ENCODE results near the gene FTCD.
"Not testable (repeated sequence)": the region's sequence is repeated elsewhere in the genome, so short reads cannot be mapped to it uniquely, and the experiment has no call there.

Gene FTCD

DNA sequence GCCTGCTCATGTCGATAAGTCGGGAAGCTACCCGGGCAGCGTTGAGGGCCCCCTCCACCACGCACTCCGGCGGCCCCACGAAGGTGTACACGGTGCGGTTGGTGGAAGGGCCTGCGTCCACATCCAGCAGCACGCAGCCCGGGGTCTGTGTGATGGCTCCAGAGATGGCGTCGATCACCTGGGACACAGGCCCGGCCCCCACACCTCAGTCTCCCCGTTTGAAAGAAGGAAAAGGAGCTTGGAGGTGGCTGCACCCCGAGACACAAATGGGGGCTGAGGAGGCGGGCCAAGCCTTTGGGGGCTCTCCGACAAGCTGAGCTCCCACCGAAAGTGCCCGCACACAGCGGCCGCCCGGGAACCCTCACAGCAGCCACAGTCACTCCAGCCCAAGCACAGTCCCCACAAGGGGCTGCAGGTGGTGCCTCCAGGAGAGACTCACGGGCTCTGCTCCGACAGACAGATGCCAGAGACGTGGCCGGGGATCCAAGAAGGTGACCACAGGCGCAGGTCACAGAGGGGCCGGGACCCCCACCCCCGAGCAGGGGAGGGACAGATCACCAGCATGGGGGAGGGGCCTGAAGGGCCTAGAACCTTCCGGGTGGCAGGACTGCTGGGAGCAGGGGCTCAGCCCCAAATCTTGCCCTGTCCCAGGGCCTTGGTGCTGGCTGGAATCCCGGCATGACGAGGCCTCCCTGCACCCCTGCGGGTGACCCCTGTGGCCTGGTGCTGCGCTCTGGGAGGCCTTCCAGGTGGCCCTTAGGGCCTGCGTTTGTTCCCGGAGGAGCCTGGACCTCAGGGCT is 1.0 kb downstream of the FTCD start:
- Histone ChIP-seq H3K4me3 (ENCODE audit: low read length) (no peak overlapping the region), H3K36me3 (ENCODE audit: control insufficient read depth, low read depth, low read length) (no peaks in the 10 kb centered on the region), H3K9me3 (ENCODE audit: control insufficient read depth, low read depth, low read length) (no peaks in the 10 kb centered on the region), H3K27me3 (ENCODE audit: control insufficient read depth, insufficient read depth, low read length) (no peaks in the 10 kb centered on the region), H3K9ac (ENCODE audit: low read length) (no peak overlapping the region), H3K27ac (ENCODE audit: low read length) (no peak overlapping the region), H3K4me1 (ENCODE audit: control insufficient read depth, low read depth, low read length) (peaks cover 8% of the 10 kb centered on the region)

DNA sequence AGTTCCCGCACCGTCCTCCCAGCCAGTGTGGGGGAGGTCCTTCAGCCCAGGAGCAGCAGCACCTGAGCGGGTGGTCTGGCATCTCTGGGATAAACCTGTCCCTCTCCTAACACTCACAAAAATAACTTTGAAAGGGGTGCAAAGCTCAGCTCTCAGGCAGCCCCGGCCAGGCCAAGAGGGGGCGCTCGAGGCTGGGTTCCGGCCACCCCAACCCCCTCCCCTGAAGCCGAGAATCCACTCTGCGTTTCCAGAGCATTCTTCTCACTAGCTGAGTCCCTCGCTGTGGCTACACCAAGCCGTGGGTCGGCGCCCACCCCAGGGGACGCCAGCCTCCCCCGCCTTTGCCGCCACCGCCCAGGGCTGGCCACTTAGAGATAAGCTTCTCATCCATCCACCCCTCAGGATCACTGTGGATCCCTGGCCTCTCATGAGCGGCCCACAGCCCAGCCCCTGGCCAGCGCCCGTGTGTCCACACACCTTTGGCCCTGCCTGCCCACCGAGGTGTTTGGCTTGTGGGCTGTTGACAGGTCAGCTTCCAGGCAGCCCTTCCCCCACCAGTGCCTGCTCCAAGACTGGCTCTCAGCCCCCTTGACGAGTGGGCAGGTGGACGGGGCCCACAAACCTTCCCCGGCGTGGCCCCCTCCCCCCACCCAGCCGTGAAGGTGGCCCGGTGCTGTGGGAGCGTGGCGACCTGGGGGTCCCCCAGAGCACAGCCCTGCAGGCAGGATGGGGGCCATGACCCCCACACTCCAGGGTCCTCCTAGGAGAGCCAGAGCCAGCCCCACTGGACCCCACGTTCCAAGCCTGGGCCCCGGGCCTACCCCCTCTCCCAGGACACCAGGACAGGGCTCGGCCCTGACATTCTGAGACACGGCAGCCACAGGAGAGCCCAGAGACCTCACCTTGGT is 1.9 kb downstream of the FTCD start:
- H3K9ac ChIP-seq (ENCODE audit: low read length): no peak overlapping the region
- H3K27me3 ChIP-seq (ENCODE audit: control insufficient read depth, insufficient read depth, low read length): no peaks in the 10 kb centered on the region
- no peaks in the 10 kb centered on the region for H3K36me3 ChIP-seq (ENCODE audit: control insufficient read depth, low read depth, low read length)
- H3K4me3 ChIP-seq (ENCODE audit: low read length): no peak overlapping the region
- no peaks in the 10 kb centered on the region for H3K9me3 ChIP-seq (ENCODE audit: control insufficient read depth, low read depth, low read length)
- H3K4me1 ChIP-seq (ENCODE audit: control insufficient read depth, low read depth, low read length): peaks cover 8% of the 10 kb centered on the region
- no peak overlapping the region for H3K27ac ChIP-seq (ENCODE audit: low read length)

GRCh38 chr21:46152927-46153246 is 2.5 kb downstream of the FTCD start:
- H3K9ac ChIP-seq (ENCODE audit: low read length): no peak overlapping the region
- H3K4me3 ChIP-seq (ENCODE audit: low read length): no peak overlapping the region

DNA sequence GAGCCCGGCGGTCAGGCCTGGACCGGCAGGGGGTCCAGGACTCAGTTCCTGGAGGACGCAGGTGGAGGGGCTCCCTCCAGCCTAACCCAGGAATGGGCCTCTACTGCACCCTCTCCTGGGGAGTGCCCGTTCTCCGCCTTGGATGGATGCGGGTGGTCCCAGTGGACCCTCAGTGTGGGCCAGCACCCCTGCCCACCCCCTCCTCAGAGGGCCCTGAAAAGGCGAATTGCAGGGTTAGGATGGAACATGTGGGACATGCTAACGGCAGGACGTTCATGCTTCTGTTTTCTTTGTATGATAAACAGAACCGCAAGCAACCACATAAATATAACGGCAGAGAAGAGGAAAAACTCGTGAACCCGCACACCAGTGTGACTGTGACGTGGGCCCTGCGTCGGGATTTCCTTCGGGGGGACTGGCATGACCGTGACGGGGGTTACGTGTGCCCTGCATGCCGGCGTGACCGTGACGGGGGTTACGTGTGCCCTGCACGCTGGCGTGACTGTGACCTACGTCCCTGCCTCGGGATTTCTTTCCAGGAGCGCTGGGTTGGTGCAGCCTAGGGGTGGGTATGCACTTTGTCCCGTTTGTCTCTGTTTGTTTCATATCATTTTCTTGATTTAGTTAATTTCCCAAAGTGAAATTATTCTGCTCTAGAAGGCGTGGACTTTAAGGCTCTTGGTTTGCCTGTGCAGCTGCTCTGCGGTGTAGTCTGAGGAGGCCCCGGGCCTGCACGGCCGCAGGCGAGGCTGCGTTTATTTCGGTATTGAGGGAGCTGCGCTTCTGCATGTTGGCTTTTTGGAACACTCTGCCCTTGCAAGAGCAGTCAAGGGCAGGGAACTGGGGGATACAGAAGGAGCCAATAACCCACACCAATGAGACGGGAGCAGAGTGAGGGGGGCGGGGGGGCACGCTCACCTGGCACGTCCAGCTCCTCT is 3.1 kb downstream of the FTCD start:
- H3K27ac ChIP-seq (ENCODE audit: low read length): no peak overlapping the region
- no peaks in the 10 kb centered on the region for H3K9me3 ChIP-seq (ENCODE audit: control insufficient read depth, low read depth, low read length)
- no peaks in the 10 kb centered on the region for H3K36me3 ChIP-seq (ENCODE audit: control insufficient read depth, low read depth, low read length)
- H3K9ac ChIP-seq (ENCODE audit: low read length): no peak overlapping the region
- H3K27me3 ChIP-seq (ENCODE audit: control insufficient read depth, insufficient read depth, low read length): no peaks in the 10 kb centered on the region
- H3K4me1 ChIP-seq (ENCODE audit: control insufficient read depth, low read depth, low read length): peaks cover 8% of the 10 kb centered on the region
- H3K4me3 ChIP-seq (ENCODE audit: low read length): no peak overlapping the region

More at GRCh38 chr21:46152927-46153246, 2.5 kb downstream of the FTCD start:
- no peaks in the 10 kb centered on the region for H3K27me3 ChIP-seq (ENCODE audit: control insufficient read depth, insufficient read depth, low read length)
- no peaks in the 10 kb centered on the region for H3K36me3 ChIP-seq (ENCODE audit: control insufficient read depth, low read depth, low read length)
- H3K9me3 ChIP-seq (ENCODE audit: control insufficient read depth, low read depth, low read length): no peaks in the 10 kb centered on the region
- peaks cover 8% of the 10 kb centered on the region for H3K4me1 ChIP-seq (ENCODE audit: control insufficient read depth, low read depth, low read length)
- H3K27ac ChIP-seq (ENCODE audit: low read length): no peak overlapping the region

GRCh38 chr21:46151261-46151988 is 4.0 kb downstream of the FTCD start:
- peaks cover 8% of the 10 kb centered on the region for H3K4me1 ChIP-seq (ENCODE audit: control insufficient read depth, low read depth, low read length)
- no peaks in the 10 kb centered on the region for H3K27me3 ChIP-seq (ENCODE audit: control insufficient read depth, insufficient read depth, low read length)
- no peaks in the 10 kb centered on the region for H3K36me3 ChIP-seq (ENCODE audit: control insufficient read depth, low read depth, low read length)
- H3K27ac ChIP-seq (ENCODE audit: low read length): no peak overlapping the region
- no peak overlapping the region for H3K4me3 ChIP-seq (ENCODE audit: low read length)
- no peak overlapping the region for H3K9ac ChIP-seq (ENCODE audit: low read length)
- H3K9me3 ChIP-seq (ENCODE audit: control insufficient read depth, low read depth, low read length): no peaks in the 10 kb centered on the region

GRCh38 chr21:46150491-46151121 is 4.8 kb downstream of the FTCD start:
- Histone ChIP-seq H3K27ac (ENCODE audit: low read length) (no peak overlapping the region), H3K36me3 (ENCODE audit: control insufficient read depth, low read depth, low read length) (no peaks in the 10 kb centered on the region), H3K27me3 (ENCODE audit: control insufficient read depth, insufficient read depth, low read length) (no peaks in the 10 kb centered on the region), H3K9me3 (ENCODE audit: control insufficient read depth, low read depth, low read length) (no peaks in the 10 kb centered on the region), H3K9ac (ENCODE audit: low read length) (no peak overlapping the region), H3K4me1 (ENCODE audit: control insufficient read depth, low read depth, low read length) (peaks cover 8% of the 10 kb centered on the region), H3K4me3 (ENCODE audit: low read length) (no peak overlapping the region)

DNA sequence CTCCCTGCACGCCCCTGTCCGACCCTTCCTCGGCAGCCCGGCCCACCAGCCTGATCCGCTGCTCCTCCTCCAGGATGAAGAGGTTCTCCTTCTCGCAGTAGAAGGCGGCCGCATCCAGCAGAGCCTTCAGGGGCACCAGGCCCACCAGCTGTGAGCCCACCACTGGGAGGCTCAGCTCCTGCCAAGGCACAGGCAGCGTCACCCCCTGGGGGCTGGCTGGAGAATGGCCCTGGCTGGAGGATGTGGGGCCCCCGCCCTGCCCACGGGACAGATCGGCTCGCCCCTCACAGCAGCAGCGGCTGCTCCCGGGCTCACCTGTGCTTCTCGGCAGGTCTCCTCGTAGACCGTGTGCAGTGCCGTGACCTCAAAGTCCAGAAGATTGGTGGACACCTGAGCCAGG is 5.3 kb downstream of the FTCD start:
- no peak overlapping the region for H3K9ac ChIP-seq (ENCODE audit: low read length)
- H3K27ac ChIP-seq (ENCODE audit: low read length): no peak overlapping the region
- H3K4me1 ChIP-seq (ENCODE audit: control insufficient read depth, low read depth, low read length): peaks cover 8% of the 10 kb centered on the region
- H3K4me3 ChIP-seq (ENCODE audit: low read length): no peak overlapping the region
- no peaks in the 10 kb centered on the region for H3K9me3 ChIP-seq (ENCODE audit: control insufficient read depth, low read depth, low read length)
- H3K27me3 ChIP-seq (ENCODE audit: control insufficient read depth, insufficient read depth, low read length): no peaks in the 10 kb centered on the region
- no peaks in the 10 kb centered on the region for H3K36me3 ChIP-seq (ENCODE audit: control insufficient read depth, low read depth, low read length)

GRCh38 chr21:46149205-46149901 is 6.0 kb downstream of the FTCD start:
- Histone ChIP-seq H3K27me3 (ENCODE audit: control insufficient read depth, insufficient read depth, low read length) (no peaks in the 10 kb centered on the region), H3K4me1 (ENCODE audit: control insufficient read depth, low read depth, low read length) (peaks cover 8% of the 10 kb centered on the region), H3K4me3 (ENCODE audit: low read length) (no peak overlapping the region), H3K27ac (ENCODE audit: low read length) (no peak overlapping the region), H3K36me3 (ENCODE audit: control insufficient read depth, low read depth, low read length) (no peaks in the 10 kb centered on the region), H3K9me3 (ENCODE audit: control insufficient read depth, low read depth, low read length) (no peaks in the 10 kb centered on the region), H3K9ac (ENCODE audit: low read length) (no peak overlapping the region)

DNA sequence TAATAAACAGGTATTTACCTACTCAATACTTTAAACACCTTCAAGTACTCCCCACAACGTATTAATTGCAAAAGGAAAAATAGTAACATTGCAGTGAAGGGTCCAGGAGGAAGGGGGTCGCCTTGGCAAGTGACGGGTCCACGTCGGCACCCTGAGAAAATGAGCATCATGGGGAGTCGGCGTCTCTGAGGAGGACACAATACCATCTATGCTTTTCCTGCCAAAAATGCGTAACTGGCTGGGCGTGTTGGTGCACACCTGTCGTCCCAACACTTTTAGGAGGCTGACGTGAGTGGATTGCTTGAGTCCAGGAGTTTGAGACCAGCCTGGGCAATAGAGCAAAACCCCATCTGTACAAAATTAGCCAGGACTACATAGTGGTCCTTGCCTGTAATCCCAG is 7.3 kb downstream of the FTCD start:
- no peak overlapping the region for H3K9ac ChIP-seq (ENCODE audit: low read length)
- no peak overlapping the region for H3K27ac ChIP-seq (ENCODE audit: low read length)
- H3K9me3 ChIP-seq (ENCODE audit: control insufficient read depth, low read depth, low read length): no peaks in the 10 kb centered on the region
- H3K4me1 ChIP-seq (ENCODE audit: control insufficient read depth, low read depth, low read length): peaks cover 7% of the 10 kb centered on the region
- H3K27me3 ChIP-seq (ENCODE audit: control insufficient read depth, insufficient read depth, low read length): no peaks in the 10 kb centered on the region
- no peak overlapping the region for H3K4me3 ChIP-seq (ENCODE audit: low read length)
- no peaks in the 10 kb centered on the region for H3K36me3 ChIP-seq (ENCODE audit: control insufficient read depth, low read depth, low read length)

DNA sequence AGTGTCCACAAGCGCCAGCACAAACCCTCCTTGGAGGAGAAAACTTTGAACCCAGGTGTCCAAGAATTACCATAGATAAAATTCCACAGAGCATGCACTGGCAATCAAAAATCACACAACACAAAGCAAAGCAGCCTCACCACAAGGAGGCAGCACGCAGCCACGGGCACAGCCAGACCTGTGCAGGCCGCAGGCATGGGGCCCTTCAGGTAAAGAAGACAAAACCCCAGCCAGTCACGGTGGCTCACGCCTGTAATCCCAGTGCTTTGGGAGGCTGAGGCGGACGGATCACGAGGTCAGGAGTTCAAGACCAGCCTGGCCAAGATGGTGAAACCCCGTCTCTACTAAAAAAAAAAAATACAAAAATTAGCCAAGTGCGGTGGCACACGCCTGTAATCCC is 8.0 kb downstream of the FTCD start:
- not testable (repeated sequence) for H3K27ac ChIP-seq (ENCODE audit: low read length); H3K9me3 ChIP-seq (ENCODE audit: control insufficient read depth, low read depth, low read length); H3K4me3 ChIP-seq (ENCODE audit: low read length); H3K27me3 ChIP-seq (ENCODE audit: control insufficient read depth, insufficient read depth, low read length); H3K4me1 ChIP-seq (ENCODE audit: control insufficient read depth, low read depth, low read length); H3K36me3 ChIP-seq (ENCODE audit: control insufficient read depth, low read depth, low read length); H3K9ac ChIP-seq (ENCODE audit: low read length)

Data from iPS-18a (cell line).